ENCODE results near the gene LAG3.

LAG3 gene

GRCh38 chr12:6765048-6765633 is 7.2 kb upstream of the LAG3 start:
- peaks cover 52% of the 10 kb centered on the region for H3K27me3 Mint-ChIP-seq
- peaks cover 3% of the 10 kb centered on the region for H3K36me3 Mint-ChIP-seq (ENCODE audit: low read depth)
- peak overlapping the region; percentile 69 for H3K4me3 Mint-ChIP-seq
- H3K27ac Mint-ChIP-seq: no peak overlapping the region
- peaks cover 52% of the 10 kb centered on the region for H3K4me1 Mint-ChIP-seq (ENCODE audit: low read depth)
- no peaks in the 10 kb centered on the region for H3K9me3 Mint-ChIP-seq

GRCh38 chr12:6765634-6766581 is 6.4 kb upstream of the LAG3 start, which contains the start of gene PTMS:
Gene PTMS (plus strand): TSS chr12:6766363. CDS start chr12:6766706, 343 bp downstream.
- Mint-ChIP-seq H3K4me3 (peak within 1 kb of the TSS; percentile 90), H3K4me1 (ENCODE audit: low read depth) (peaks cover 55% of the 10 kb centered on the region)

GRCh38 chr12:6766651-6767349 is 5.5 kb upstream of the LAG3 start:
- Mint-ChIP-seq H3K4me1 (ENCODE audit: low read depth) (peaks cover 64% of the 10 kb centered on the region), H3K9me3 (no peaks in the 10 kb centered on the region), H3K27me3 (peaks cover 48% of the 10 kb centered on the region), H3K27ac (peak overlapping the region; percentile 75), H3K36me3 (ENCODE audit: low read depth) (peaks cover 9% of the 10 kb centered on the region), H3K4me3 (peak overlapping the region; percentile 90)

More at GRCh38 chr12:6765634-6766581, 6.4 kb upstream of the LAG3 start, which contains the start of gene PTMS:
- Mint-ChIP-seq H3K27me3 (peaks cover 52% of the 10 kb centered on the region), H3K9me3 (no peaks in the 10 kb centered on the region), H3K27ac (peak within 1 kb of the TSS; percentile 75), H3K36me3 (ENCODE audit: low read depth) (peaks cover 3% of the 10 kb centered on the region)

- peaks cover 11% of the 10 kb centered on the region for H3K36me3 Mint-ChIP-seq (ENCODE audit: low read depth)
- H3K4me1 Mint-ChIP-seq (ENCODE audit: low read depth): peaks cover 68% of the 10 kb centered on the region
- peaks cover 43% of the 10 kb centered on the region for H3K27me3 Mint-ChIP-seq
- H3K27ac Mint-ChIP-seq: peak overlapping the region; percentile 89
- no peaks in the 10 kb centered on the region for H3K9me3 Mint-ChIP-seq
- peak overlapping the region; percentile 90 for H3K4me3 Mint-ChIP-seq
Measured at GRCh38 chr12:6767353-6768319, 4.7 kb upstream of the LAG3 start.

DNA sequence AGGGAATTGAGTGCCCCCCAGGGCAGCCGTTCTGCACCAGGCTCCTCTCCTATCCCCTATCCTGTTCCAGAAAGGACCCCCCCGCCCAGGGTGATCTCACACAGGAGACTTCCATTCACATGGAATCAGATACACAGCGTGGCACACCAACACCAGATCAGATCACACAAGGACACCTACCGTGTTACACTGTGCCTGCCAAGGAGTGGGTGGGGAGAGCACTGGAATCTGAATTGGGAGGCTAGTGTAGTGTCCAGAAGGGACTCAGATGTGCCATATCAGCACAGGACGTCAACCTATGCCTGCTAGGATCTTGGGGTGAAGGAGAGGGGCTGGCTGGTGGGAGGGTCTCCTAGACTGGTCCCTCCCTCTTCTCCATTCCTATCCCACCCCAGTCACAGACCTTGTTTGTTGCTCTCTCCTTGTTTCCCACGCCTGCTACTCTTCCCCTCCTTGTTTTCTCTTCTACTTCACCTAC is 3.8 kb upstream of the LAG3 start:
- no peaks in the 10 kb centered on the region for H3K9me3 Mint-ChIP-seq
- H3K36me3 Mint-ChIP-seq (ENCODE audit: low read depth): peaks cover 15% of the 10 kb centered on the region
- H3K4me3 Mint-ChIP-seq: peak overlapping the region; percentile 90
- H3K4me1 Mint-ChIP-seq (ENCODE audit: low read depth): peaks cover 72% of the 10 kb centered on the region
- peak overlapping the region; percentile 73 for H3K27ac Mint-ChIP-seq
- H3K27me3 Mint-ChIP-seq: peaks cover 38% of the 10 kb centered on the region

DNA sequence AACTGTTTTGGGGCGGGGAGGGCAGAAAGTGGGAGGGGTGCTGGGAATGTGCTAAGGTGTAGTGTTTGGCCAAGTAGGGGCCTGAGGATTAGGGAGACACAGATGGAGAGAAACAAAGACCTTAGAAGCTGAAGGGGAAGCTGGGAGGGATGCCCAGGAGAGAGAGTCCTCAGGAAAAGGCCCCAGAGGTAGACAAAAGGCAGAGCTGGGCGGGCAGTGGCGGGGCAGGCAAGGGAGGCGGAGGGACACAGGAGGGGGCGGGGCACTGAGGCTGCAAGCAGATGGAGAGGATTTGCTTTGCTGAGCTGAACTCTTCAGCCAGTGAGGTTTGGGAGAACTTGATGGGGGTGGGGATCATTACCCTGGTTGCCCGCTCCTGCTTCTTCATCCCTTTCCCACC is 3.3 kb upstream of the LAG3 start:
- Mint-ChIP-seq H3K27me3 (peaks cover 37% of the 10 kb centered on the region), H3K4me1 (ENCODE audit: low read depth) (peaks cover 71% of the 10 kb centered on the region), H3K36me3 (ENCODE audit: low read depth) (peaks cover 15% of the 10 kb centered on the region), H3K4me3 (no peak overlapping the region), H3K27ac (no peak overlapping the region), H3K9me3 (no peaks in the 10 kb centered on the region)

DNA sequence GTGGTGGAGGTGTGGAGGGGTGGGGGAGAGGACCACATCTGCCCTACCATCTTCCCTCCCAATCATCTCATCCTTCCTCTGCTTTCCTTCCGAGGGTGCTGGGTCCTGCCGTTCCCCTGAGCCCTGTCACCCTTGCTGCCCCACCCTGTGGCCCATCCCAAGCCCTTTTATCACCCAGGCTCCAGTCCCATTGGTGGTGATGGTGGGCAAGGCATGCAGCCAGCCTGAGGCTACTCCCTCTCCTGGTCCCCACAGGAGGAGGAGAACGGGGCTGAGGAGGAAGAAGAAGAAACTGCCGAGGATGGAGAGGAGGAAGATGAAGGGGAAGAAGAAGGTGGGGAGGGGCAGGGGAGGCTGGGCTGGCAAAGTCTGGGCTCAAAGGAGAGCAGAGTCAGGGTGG is 2.7 kb upstream of the LAG3 start:
- H3K4me1 Mint-ChIP-seq (ENCODE audit: low read depth): peaks cover 70% of the 10 kb centered on the region
- peaks cover 33% of the 10 kb centered on the region for H3K27me3 Mint-ChIP-seq
- peaks cover 22% of the 10 kb centered on the region for H3K36me3 Mint-ChIP-seq (ENCODE audit: low read depth)
- H3K4me3 Mint-ChIP-seq: no peak overlapping the region
- no peaks in the 10 kb centered on the region for H3K9me3 Mint-ChIP-seq
- no peak overlapping the region for H3K27ac Mint-ChIP-seq

GRCh38 chr12:6770094-6770493 is 2.2 kb upstream of the LAG3 start:
- H3K27me3 Mint-ChIP-seq: peaks cover 32% of the 10 kb centered on the region
- H3K36me3 Mint-ChIP-seq (ENCODE audit: low read depth): peaks cover 26% of the 10 kb centered on the region
- no peak overlapping the region for H3K4me3 Mint-ChIP-seq
- H3K27ac Mint-ChIP-seq: peak overlapping the region; percentile 26
- peaks cover 71% of the 10 kb centered on the region for H3K4me1 Mint-ChIP-seq (ENCODE audit: low read depth)
- no peaks in the 10 kb centered on the region for H3K9me3 Mint-ChIP-seq

DNA sequence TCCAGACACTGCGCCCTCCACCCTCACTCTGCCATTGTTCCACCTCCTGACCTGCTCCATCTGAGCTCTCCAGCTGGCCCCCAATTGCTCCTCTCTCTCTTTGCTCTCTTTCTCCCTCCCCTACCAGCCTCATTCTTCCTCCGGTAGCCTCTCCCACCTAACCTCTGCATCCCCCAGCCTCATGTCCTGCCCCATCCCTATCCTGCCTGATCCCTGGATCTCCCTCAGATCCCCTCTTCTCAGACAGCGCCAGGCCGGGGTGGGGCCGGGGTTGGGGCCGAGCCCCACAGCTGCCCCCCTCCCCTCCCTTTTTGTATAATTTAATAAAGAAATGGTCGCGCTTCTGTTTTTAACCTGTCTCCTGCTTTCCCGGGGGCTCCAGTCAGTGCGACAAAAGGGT is 1.7 kb upstream of the LAG3 start:
- no peaks in the 10 kb centered on the region for H3K9me3 Mint-ChIP-seq
- H3K4me3 Mint-ChIP-seq: peak overlapping the region; percentile 44
- H3K27ac Mint-ChIP-seq: peak overlapping the region; percentile 93
- H3K36me3 Mint-ChIP-seq (ENCODE audit: low read depth): peaks cover 32% of the 10 kb centered on the region
- H3K27me3 Mint-ChIP-seq: peaks cover 27% of the 10 kb centered on the region
- peaks cover 71% of the 10 kb centered on the region for H3K4me1 Mint-ChIP-seq (ENCODE audit: low read depth)

- Mint-ChIP-seq H3K36me3 (ENCODE audit: low read depth) (peaks cover 36% of the 10 kb centered on the region), H3K4me1 (ENCODE audit: low read depth) (peaks cover 72% of the 10 kb centered on the region), H3K4me3 (peak overlapping the region; percentile 44), H3K9me3 (no peaks in the 10 kb centered on the region), H3K27ac (peak overlapping the region; percentile 93), H3K27me3 (peaks cover 23% of the 10 kb centered on the region)
Measured at GRCh38 chr12:6771091-6771495, 1.2 kb upstream of the LAG3 start.

GRCh38 chr12:6771509-6772330 is 600 bp upstream of the LAG3 start:
- Mint-ChIP-seq H3K27ac (peak overlapping the region; percentile 93), H3K4me1 (ENCODE audit: low read depth) (peaks cover 78% of the 10 kb centered on the region)

GRCh38 chr12:6772726-6773589 is 638 bp downstream of the LAG3 start:
- H3K27me3 Mint-ChIP-seq: peaks cover 24% of the 10 kb centered on the region

More at GRCh38 chr12:6771509-6772330, 600 bp upstream of the LAG3 start:
- peaks cover 43% of the 10 kb centered on the region for H3K36me3 Mint-ChIP-seq (ENCODE audit: low read depth)
- H3K9me3 Mint-ChIP-seq: no peaks in the 10 kb centered on the region
- peak overlapping the region; percentile 96 for H3K4me3 Mint-ChIP-seq
- H3K27me3 Mint-ChIP-seq: peaks cover 28% of the 10 kb centered on the region

More at GRCh38 chr12:6772726-6773589, 638 bp downstream of the LAG3 start:
- H3K4me1 Mint-ChIP-seq (ENCODE audit: low read depth): peaks cover 79% of the 10 kb centered on the region
- no peaks in the 10 kb centered on the region for H3K9me3 Mint-ChIP-seq
- H3K36me3 Mint-ChIP-seq (ENCODE audit: low read depth): peaks cover 52% of the 10 kb centered on the region
- peak overlapping the region; percentile 93 for H3K27ac Mint-ChIP-seq
- H3K4me3 Mint-ChIP-seq: peak overlapping the region; percentile 96
